Upper lobe of left lung (tissue), 4 donors: ENCODE results near the gene IL1RAP.

Source experiments
- CTCF ChIP-seq, 6 experiments: fragments of 450-650 bp in 4 of 6; fragments of 200-600 bp in 2 of 6; sonication (generic) in 2 of 6; IDR thresholded peaks; one replicate each; pipeline ENCODE4 v1.5.1; 2016 to 2019; ENCODE audit warnings: antibody characterized with exemption in 6 of 6
- EP300 ChIP-seq, 4 donors: sonication (generic); formaldehyde crosslinking; IDR thresholded peaks; one replicate each; pipeline ENCODE4 v1.5.1; 2017; ENCODE audit warnings: antibody characterized with exemption in 4 of 4, control low read depth in 2 of 4
- POLR2A ChIP-seq, 4 donors: fragments of 450-650 bp; IDR thresholded peaks; one replicate each; pipeline ENCODE4 v1.5.1; 2016 to 2017; ENCODE audit warnings: antibody characterized with exemption in 4 of 4, mild to moderate bottlenecking in 2 of 4
- POLR2AphosphoS5 ChIP-seq, 2 donors: sonication (generic); formaldehyde crosslinking; IDR thresholded peaks; one replicate each; pipeline ENCODE4 v1.5.1; 2017; ENCODE audit warnings: antibody characterized with exemption in 2 of 2

GRCh38 chr3:190513409-190514370, at the start of gene IL1RAP:
- peak; percentile 75 to 98 (median 97) for TF ChIP-seq CTCF (IDR thresholded peaks at IDR 0.05)
- TF ChIP-seq POLR2A (IDR thresholded peaks at IDR 0.05): peak in 3 of 4 donors; percentile 39 to 96 (median 81)
- no peak for TF ChIP-seq EP300 (IDR thresholded peaks at IDR 0.05)
- TF ChIP-seq POLR2AphosphoS5 (IDR thresholded peaks at IDR 0.05): peak; percentile 82 to 88
